NCI-H69 (cell line): ENCODE data around the gene KCTD16.
A peak's percentile ranks its signal among the peaks of the same experiment; 100 is the strongest.

Source experiments
- DNase-seq: peaks from one replicate; lab custom pipeline; 2025; lab: John Stamatoyannopoulos, UW

KCTD16 gene

DNA sequence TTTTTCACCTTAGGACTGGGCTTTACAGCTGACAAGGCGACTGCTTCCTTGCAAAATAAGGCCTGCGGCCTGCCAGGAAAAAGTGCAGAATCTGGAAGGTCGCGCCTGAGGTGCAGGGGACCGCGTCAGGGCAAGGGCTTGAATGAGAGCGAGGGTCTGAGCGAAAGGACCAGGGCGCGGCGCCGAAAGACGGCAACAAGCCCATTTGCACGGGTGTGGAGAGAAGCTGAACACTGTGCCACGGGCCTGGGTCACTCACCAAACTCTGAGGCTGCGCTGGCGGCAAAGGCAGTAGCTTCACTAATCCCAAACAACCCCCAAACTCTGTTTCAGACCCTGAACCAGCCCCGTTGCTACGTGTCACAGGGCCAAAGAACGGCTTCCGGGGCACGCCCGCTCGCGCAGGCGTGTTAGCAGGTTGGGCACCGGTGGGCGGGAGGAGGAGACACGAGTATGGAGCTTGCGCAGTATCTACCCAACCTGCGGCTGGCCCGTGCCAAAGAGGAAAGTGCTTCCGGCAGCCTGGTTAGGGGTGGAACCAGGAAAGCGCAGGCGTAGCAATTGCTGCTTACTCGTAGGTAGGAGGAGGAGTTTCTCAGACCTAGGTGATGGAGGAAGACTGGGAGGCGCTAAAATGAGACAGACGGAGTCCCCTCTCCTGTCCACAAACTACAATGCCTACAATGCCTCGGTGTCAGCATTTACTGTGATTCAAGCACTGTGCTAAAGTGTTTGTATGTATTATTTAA is at the start of gene KCTD16, which contains the start of gene YIPF5:
Gene KCTD16 (plus strand): TSS at position 598 of the 749 bp plus-strand sequence.
Gene YIPF5 (minus strand): TSS at position 384 of the 749 bp plus-strand sequence. CDS start 704 bp downstream, outside the sequence.
- peak; percentile 99 for DNase-seq

DNA sequence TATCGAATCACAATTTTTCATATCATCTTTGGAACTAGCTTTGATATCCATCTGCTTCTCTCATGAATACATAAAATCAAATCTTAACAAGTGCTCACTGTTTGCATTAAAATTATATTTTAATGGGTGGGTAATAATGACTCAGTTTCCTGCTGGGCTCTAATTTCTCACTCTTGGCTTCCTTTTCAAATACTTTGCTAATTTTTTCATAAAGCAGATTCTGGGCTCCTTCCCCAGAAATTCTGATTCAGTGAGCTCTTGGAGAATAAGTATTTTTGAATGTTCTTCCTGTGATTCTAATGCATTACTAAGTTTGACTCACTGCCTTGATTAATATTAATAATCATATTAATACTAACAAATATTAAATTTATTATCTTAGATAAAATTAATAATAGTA is 49.1 kb upstream of the KCTD16 start:
- no peak for DNase-seq

DNA sequence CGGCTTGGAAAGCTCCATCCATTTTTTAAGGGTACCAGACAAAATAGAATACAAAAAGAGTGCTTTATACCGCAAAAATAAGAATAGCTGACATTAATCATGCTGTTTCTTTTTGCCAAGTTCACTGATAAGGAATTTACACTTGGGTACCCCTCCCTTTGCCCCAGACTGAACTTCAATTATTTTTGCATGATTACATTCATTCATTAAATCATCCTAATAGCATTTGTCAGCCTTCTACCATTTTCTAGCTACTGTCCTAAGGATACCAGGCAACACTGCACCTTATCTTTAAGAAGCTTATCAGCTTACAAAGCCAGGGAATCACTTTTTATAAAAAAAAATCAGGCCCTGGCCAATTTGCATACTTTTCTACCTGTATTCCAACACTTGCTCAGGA is 48.6 kb upstream of the KCTD16 start:
- no peak for DNase-seq

DNA sequence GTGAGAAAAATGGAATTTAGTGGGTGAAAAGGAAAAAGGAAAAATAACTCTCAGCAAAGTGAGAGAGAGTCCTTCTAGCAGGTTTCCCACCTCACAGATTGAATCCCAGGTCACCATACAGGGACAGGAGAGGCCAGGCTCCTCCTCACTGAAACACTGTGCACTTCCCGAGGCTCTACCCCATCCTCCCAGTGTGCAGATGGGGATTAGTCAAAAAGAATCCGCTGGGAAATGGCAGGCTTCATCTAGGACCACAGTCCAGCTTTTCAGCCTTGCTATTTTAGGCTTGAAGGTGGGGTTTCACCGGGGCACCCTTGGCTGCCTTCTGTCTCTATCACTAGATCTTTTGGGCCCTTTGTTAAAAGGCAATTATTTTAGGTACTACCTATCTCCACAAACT is 48.0 kb upstream of the KCTD16 start:
- no peak for DNase-seq

DNA sequence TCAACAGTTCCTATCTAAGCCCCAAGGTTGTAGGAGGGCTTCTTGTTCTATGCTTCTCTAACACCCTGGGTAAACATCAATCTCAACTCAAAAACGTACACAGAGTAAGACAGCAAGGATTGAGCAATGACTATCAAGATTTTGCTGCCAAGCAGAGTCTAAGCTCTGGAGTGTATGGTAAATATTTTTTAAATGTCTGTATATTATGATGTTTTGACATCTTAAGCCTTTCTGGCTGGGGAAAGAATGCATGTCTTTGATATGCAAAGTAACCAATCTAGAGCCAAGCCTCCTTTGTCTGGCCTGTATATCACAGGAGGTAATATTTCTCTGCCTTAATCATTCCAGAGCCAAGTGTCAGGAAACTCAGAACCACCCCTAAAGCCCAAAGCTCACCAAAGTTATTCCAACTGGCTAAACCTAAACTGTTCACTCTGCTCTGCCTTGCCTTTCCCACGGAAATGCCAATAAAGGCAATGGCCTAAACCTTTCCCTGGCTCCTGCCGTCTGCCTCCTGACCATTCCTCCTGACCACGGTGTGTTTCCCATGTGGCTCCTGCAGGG is 45.4 kb upstream of the KCTD16 start:
- DNase-seq: no peak

DNA sequence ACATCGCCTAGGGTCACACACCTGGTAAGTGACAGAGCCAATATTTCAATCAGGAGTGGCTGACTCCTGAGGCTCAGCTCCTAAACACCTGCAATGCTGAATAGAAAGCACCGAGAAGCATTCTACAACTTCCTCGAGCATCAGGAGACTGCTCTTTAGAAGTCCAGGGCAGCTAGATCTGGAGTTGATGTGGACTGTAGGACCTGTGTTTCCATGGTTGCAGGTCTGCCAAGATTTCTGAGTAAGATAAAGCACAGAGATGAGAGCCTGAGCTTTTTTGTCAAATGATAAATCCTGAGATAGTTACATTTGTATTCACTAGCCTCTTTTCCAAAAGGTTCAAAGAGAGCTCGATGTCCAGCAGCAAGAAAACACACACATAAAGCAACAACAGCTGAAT is 44.0 kb upstream of the KCTD16 start:
- no peak for DNase-seq

DNA sequence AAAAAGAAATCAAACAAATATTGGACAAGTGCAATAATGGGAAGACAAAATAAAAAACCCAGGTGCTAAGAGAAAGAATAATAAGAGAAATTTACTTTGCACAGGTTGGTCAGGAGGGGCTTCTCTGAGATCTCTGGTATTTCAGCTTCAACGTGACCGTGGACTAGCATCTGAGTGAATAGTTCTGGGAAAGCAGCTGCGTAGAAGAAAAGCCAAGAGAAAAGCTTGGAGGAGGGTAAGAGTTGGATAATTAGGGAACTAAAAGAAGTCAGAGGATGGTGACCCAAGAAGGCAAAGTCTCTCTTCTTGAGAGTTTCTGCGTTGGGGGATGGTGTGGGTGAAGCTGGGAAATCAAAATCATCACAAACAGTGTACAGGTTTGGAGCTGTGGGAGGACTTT is 41.8 kb upstream of the KCTD16 start:
- no peak for DNase-seq

DNA sequence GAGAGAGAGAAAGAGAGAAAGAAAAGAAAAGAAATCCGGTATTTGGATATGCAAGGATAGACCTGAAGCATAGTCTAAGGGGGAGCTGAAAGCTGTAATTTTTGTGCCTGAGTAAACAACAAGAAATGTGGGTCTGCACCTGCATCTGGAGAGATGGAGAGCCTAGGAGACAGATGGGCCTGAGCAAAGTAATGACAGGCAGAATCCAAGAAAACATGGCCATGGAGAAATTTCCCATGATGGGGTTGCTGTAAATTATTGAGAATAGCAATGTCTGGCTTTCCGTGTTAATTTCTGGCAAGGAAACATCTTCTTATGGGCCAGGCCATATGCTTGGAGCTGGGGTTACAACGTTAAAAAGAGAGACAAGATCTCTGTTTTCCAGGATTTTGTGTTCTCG is 40.4 kb upstream of the KCTD16 start:
- DNase-seq: peak; percentile 74

DNA sequence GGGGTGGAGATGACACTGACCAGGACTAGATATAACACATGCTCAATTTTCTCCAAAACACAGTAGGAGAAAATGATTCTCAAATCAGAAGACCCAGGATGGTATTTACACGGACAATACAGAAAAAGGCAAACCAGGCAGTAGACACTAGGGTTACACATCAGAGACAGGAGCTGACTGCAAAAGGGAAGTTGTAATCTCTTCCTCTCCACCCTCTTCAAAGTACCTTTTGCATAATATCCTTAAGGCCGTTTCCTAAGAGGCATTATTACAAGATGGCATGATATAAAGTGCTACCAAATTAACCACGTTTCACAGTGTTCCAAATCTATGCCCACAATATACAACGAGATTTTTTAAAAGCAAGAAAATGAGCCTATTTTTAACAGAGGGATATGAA is 39.4 kb upstream of the KCTD16 start:
- no peak for DNase-seq

DNA sequence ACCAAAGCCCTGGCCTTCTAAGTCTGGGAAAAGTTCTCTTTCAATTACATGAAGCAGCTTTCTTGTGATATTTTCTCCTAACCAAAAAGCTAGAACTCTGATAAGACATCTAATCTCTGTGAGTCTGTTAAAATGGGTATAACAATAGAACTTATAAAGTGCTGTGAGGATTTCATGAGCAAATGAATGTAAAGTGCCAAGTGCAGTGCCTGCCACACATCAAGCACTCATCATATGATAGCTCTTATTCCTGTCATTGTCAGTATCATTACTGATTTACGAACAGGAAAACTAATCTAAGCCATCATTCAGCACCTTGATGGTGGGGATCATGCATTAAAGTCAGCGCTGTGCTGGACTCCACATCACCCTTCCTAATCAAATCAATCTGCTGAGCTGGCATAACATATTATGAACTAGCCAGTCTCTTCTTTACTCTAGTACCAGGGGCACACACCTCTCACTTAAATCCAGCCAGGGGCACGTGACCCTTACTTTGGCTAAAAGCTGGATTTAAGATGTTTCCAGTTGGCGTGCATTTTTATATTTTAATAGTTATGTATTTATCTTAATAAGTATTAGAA is 37.5 kb upstream of the KCTD16 start:
- no peak for DNase-seq

DNA sequence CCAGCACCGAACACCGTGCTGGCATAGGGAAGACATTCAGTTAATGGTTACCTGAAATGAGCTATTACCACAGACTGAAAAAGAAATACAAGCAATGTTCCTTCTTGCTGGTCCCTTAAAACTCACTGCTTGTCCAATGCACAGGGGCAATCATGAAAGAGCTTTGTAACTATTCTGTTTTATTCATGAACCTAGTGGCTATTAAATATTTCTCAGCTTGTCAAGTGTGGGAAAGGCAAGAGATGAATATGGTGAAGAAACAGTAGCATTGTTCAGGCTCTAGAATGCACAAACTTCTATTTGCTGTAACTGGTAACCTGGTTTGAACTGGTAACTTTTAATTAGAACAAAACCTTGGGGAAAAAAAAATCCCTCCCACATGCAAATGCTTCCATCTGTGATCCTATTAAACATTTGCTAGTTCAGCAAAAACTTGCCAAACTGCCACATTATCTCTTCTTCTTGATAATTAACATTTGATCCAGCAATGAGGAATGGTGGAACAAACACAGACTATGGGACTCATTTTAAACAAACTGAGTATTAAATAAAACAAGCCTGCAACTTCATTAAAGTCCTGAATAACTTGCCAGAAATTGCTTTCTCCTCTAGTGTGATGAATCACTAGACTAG is 36.4 kb upstream of the KCTD16 start:
- DNase-seq: no peak

DNA sequence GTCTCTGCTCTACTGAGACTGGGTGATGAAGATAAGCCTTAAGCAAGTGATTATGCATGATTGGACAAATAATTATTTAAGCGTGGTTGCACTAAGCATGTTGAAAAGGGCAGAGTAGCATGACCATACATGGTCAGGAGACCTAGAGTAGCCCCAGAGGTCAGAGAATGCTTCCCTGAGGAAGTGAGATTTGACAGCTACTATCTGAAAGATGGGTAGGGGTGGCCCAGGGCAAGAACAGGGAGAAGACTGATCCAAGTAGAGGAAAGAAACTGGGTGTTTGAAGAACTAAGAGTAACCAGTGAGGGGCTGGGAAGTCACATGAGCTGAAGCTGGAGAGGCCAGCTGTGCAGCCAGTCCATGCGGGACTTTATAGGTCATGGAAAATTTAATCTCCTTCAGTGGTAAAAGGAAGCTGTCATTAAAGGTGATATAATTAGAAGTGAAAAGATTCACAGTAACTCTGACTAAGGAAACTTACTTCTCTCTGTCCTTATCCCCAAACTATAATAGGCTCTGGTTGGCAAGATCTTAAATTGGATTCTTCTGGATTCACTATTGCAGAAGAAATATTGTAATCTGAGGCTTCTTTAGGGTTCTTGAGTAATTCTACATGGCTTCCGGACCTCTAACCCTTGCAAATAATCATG is 35.4 kb upstream of the KCTD16 start:
- DNase-seq: no peak

DNA sequence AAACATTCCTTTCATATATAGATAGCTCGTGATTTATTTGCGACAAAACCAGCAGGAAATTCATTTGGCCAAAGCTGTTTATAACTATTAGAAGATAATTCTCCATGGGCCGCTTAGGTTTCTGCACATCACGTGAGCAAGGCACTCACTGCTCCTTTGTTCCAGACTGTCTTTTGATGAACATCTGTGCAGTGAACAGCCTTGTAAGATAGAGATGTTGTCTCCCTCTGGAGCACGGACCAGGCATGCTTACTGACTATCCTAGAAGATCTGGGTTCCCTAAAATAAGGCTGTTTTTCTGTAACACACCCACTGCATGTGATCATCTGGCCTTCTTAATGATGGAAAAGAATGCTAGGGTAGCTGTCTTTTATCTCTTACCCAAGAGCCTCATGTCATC is 31.1 kb upstream of the KCTD16 start:
- peak; percentile 76 for DNase-seq

DNA sequence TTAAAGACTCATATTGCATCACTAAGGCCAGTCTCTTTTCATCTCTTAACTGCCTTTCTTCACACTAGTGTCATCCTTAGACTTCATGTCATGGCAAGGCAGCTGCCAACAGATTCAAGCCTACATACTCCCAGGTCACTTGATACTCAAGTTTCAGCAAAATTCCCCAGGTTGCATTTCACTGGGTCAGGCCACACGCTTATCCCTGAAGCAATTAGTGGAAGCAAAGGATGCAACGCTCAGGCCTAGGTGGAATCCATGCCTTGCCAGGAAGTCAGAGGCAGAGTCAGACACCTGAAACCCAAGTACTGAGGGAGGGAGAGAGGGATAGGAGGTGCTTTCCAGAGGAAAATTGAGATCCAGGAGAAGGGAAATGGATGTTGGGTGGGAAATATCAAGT is 29.1 kb upstream of the KCTD16 start:
- peak; percentile 49 for DNase-seq

DNA sequence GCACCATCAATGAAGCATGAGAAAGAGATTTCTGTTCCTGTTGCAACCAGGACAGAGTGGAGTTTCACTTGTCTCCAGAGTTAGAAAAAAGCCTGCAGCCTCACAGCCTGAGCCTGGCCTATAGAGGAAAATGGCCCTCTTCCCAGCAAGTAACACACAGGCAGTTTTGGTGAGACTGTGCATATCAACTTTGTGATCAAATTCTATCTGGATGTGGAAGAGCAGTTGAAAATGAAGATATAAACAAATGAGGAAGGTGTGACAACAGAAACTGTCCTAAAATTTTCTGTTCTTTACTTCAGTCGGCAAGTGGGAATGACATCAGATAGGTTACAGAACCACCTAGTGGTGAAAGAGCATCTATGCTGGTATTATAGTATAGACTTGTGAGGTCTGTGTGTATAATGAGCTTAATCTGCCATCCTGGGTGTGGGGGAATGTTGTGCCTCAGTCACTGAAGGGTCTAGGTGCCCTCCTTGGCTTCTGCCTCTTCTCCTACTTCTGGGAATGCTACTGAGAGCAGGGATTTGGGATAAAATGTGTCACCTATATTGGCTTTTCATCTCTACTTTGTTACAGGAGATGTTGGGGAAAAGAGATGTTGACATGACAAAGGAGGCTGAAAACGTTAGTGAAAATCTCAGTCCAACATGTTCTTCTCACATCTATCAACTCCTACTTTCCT is 28.4 kb upstream of the KCTD16 start:
- peak; percentile 78 for DNase-seq

DNA sequence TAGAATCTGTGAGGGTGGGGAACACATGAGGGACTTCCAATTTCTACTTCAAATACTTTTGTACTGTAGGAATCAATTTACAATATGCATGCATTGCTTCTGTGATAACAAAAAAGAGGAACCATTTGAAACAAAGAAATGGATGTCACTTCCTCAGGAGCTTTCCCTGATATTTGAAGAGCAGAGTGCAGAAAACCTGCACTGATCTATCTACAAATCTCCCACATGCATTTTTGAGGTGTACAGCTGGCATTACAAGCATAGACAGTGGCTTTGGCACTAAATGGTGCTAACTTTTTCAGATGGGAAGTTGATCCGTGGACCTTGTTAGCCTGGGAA is 27.9 kb upstream of the KCTD16 start:
- no peak for DNase-seq

DNA sequence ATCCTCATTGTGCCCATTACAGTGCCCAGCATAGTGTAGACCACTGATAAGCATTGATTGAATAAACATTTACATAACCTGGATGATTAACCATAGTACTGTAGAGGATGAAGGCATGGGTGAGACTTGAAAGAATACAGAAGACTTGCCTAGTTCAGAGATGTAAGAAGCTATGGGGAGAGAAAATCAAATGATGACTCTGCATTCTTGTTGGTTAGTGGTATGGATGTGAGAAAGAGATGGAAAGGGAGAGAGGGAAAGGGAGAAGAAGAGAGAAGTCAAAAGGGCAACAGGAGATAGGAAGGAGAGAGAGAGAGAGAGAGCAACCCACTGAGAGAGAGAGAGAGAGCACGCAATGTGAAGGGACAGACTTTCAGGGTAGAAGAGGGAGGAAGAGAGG is 27.0 kb upstream of the KCTD16 start:
- no peak for DNase-seq

DNA sequence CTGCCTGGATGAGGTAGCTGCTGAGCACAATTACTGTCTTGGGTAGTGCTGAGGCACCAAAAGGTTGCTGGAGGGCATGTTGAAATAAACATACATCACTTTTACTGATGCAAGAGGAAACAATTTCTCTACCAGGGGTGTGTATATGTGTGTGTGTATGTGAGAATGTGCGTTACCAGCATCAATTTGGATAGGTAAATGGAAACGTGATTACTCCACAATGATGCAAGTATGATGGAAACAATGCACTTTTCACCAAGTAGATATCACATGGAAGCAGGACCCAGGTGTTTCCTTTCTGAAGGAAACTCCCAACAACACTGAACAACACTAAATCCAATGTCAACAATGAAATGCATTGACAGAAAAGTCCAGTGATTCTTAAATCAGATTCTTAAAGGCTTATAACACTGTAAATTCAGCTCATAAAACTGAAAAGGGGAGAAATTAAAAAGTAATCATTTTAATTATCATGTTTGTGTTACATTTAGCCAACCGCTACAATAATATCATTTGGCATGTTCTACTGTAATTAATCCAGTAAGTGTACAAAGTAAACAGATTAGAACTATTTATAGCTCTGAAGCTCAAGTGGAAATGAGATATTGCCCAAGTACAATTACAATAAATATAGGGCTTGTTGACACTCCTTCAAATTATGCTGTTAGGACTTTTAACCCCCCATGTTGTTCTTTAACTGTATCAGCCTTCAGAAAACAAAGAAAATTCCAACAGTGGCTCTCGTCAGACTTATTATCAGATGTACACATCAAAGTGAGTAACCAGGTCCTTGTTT is 25.5 kb upstream of the KCTD16 start:
- peak; percentile 91 for DNase-seq

DNA sequence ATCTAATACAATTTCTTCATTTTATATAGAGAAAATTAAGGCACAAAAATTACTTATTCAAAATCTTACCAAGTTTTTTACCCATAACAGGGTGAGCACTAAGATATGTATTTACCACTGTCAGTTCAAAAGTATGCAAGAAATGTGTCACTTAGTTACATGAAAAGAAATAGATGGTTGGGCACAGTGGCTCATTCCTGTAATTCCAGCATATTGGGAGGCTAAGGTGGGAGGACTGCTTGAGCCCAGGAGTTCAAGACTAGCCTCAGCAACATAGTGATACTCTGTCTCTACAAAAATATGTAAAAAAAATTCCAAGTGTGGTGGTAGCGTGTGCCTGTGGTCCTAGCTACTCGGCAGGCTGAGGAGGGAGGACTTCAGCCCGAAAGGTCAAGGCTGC is 19.6 kb upstream of the KCTD16 start:
- DNase-seq: no peak

DNA sequence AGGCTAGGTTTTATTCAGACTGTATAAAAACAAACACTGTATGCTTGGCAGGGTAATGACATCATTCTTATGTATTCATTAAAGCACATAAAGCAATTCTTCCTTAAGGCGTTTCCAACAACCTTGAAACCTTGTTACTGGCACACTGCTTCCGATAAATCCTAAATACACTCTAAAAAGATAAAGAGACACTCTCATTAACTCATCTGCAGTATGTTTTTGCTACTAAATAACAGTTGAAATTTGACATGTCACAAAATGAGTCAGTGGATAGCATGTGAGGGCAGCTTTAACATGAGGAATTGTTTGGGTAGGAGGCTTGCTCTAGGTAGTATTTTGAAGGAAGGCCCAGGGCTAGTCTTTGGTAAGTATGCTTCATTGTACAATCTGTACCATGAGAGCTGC is 13.9 kb upstream of the KCTD16 start:
- peak; percentile 36 for DNase-seq

DNA sequence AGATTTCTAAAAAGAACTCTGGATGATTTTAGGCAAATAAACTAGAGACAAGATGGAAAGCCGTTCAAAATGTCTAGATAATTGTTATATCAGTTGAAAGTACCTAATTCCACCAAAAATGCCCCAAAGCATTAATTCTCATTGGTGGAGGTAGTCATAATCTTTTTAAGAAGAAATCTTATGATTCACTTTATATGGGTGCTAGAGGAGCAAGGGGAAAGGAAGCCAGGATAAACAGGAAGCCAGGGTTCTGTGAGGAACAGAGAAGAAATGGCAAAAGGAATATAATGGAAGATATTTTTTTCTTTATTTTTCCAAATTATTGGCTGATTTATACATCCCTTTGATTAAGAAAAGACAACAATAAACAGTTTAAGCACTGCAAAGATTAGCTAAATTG is 8.0 kb upstream of the KCTD16 start:
- DNase-seq: no peak
